A549 (cell line): ENCODE measurements around the gene FRY.

Source experiments
- HDAC2 ChIP-seq: fragments of 200-600 bp; sonication (generic); IDR thresholded peaks from 2 replicates; pipeline ENCODE4 v1.6.1; 2016
- KDM5A ChIP-seq: fragments of 200-600 bp; sonication (generic); IDR thresholded peaks from 2 replicates; pipeline ENCODE4 v1.6.1; 2016; ENCODE audit warnings: antibody characterized with exemption, mild to moderate bottlenecking
- RFX5 ChIP-seq: fragments of 450-650 bp; IDR thresholded peaks from 2 replicates; pipeline ENCODE4 v1.7.1; 2014; ENCODE audit warnings: antibody characterized with exemption, mild to moderate bottlenecking, moderate library complexity

DNA sequence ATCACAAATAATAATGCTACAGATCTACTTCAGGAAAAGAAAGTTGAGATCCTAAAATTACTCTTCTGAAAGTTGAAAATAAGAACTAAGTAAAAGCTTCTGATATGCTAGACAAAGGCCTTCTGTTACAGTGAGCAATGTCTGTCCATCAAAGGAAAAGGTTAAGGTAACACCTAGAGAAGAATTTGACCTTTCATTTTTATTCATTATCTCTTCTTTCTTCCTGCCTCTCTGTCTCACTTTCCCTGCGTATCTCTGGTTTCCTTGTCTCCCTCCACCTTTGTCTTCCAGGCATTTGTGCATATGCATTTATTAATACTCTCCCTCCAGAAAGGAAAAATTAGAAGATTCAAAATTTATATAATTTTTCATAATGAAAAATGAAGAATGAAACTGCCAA is 234.6 kb downstream of the FRY start:
- no peak for TF ChIP-seq RFX5
- no peak for TF ChIP-seq HDAC2
- no peak for TF ChIP-seq KDM5A
